GM06990 (cell line): ENCODE results near the gene RASL12.

Experiments
- DNase-seq: peaks from one replicate; pipeline ENCODE4 v3.0.0-alpha.2; 2011; ENCODE audit not compliant: insufficient read length; ENCODE audit errors: extremely low read depth
- H3K27me3 ChIP-seq: replicated peaks from 2 replicates; pipeline ENCODE4 v1.6.0; 2011; ENCODE audit warnings: low read length; ENCODE audit not compliant: control insufficient read depth, insufficient read depth
- H3K36me3 ChIP-seq: 2 replicates; pipeline ENCODE4 v1.5.1; 2011; ENCODE audit warnings: low read length; ENCODE audit not compliant: control insufficient read depth, insufficient read depth
- H3K4me3 ChIP-seq: replicated peaks from 2 replicates; pipeline ENCODE4 v1.5.1; 2011; ENCODE audit warnings: low read depth, mild to moderate bottlenecking, control low read depth, low read length
- TF ChIP-seq, protein P1 (sequence below): IDR thresholded peaks from 2 replicates; pipeline ENCODE4 v1.5.1; 2011; ENCODE audit warnings: low read length, control low read depth, mild to moderate bottlenecking, inconsistent platforms; ENCODE audit not compliant: insufficient read depth, poor library complexity, severe bottlenecking

RASL12 gene

DNA sequence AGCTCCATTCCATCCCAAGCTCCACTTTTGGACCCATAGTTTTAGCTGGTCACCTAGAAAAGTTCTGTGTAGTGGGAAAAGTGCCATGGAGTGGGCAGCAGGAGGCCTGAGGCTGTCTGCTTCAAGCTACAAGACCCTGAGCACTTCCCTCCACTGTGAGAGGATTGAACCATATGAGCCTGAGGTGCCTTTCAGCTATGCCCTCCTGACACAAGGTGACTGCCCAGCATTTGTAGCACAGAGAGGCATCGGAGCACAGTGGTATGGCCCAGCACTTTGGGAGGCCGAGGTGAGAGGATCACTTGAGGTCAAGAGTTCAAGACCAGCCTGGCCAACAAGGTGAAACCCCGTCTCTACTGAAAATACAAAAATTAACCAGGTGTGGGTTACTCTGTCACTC lies 4.8 kb upstream of the RASL12 start:
- TF ChIP-seq, protein P1, sequence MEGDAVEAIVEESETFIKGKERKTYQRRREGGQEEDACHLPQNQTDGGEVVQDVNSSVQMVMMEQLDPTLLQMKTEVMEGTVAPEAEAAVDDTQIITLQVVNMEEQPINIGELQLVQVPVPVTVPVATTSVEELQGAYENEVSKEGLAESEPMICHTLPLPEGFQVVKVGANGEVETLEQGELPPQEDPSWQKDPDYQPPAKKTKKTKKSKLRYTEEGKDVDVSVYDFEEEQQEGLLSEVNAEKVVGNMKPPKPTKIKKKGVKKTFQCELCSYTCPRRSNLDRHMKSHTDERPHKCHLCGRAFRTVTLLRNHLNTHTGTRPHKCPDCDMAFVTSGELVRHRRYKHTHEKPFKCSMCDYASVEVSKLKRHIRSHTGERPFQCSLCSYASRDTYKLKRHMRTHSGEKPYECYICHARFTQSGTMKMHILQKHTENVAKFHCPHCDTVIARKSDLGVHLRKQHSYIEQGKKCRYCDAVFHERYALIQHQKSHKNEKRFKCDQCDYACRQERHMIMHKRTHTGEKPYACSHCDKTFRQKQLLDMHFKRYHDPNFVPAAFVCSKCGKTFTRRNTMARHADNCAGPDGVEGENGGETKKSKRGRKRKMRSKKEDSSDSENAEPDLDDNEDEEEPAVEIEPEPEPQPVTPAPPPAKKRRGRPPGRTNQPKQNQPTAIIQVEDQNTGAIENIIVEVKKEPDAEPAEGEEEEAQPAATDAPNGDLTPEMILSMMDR: no peak

DNA sequence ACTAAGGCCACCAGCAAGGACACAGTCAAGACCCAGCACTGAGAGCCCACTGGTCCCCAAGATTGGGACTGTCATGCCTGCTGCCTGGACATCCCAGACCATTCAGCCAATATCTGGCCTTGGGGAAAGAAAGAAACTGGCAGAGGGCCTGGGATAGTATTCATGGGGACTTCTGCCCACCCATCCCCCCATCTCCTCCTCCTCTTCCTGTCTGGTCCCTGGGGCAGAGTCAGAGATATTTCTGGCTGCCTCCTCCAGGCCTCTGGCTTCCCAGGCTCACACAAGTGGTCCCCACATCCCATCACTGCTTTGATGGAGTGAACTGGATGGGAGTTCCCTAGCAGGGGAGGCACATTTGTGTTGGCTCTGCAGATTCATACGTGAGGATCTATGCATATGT lies 4.2 kb upstream of the RASL12 start:
- Histone ChIP-seq H3K27me3 (peaks cover 1% of the 10 kb centered on the region; the same call in 1 of the 2 replicates), H3K36me3 (no peaks in the 10 kb centered on the region), H3K4me3 (no peak overlapping the region)
- TF ChIP-seq, protein P1: no peak
- no peak for DNase-seq

More for the DNA sequence above, 4.8 kb upstream of the RASL12 start:
- no peak overlapping the region for H3K4me3 ChIP-seq
- no peaks in the 10 kb centered on the region for H3K27me3 ChIP-seq
- no peak for DNase-seq
- H3K36me3 ChIP-seq: no peaks in the 10 kb centered on the region

DNA sequence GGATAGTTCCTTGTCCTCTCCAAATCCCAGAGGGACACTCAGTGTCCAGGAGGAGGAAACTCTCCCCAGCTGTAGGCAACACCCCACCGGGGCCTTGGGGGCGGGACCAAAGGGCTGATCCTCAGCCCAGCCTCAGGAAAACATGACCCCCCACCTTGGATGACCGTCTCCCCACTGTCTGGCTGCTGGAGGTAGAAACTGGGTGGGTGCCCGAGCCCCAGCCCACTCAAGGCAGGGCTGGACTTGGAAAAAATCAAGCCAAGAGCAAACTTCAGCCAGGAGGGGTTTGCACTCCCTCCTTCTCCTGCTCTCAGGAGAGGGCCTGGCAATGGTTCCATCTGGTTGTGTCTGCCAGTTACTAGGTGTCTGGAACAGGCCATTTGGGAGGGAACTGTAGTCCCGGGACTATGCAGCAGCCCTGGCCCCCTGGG lies 3.6 kb upstream of the RASL12 start:
- no peaks in the 10 kb centered on the region for H3K36me3 ChIP-seq
- H3K4me3 ChIP-seq: no peak overlapping the region
- peaks cover 1% of the 10 kb centered on the region; the same call in 1 of the 2 replicates for H3K27me3 ChIP-seq
- TF ChIP-seq, protein P1: no peak
- no peak for DNase-seq

DNA sequence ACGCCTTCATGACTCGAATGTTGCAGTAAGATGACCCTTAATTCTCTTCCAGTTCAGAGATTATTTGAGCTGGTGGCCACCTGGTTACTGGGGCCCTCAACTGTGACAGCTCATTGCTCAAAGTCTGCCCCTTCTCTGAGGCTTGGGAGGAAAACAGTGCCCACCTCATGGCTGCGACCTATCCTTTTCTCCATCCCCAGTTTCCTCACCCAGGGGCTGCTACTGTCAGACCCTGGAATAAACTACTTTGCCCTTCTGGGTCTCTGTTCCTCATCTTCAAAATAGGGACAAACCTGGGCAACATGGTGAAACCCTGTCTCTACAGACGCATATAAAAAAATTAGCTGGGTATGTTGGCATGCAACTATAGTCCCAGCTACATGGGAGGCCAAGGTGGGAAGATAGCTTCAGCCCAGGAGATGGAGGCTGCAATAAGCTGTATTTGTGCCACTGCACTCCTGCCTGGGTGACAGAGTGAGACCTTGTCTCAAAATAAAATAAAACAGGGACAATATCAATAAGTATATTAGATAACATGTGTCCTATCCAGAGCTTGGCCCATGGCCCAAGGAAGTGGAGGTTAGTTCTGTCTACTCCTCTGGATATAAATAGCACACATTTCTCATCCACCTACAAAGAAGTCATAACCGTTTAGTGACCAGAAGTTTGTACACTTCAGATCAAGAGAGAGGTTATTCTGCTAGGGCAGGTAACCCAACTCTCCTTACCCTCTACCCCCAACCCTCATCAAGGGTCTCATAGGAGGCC lies 2.2 kb upstream of the RASL12 start:
- no peaks in the 10 kb centered on the region for H3K36me3 ChIP-seq
- DNase-seq: no peak
- TF ChIP-seq, protein P1: no peak
- no peak overlapping the region for H3K4me3 ChIP-seq
- peaks cover 1% of the 10 kb centered on the region; the same call in 1 of the 2 replicates for H3K27me3 ChIP-seq

DNA sequence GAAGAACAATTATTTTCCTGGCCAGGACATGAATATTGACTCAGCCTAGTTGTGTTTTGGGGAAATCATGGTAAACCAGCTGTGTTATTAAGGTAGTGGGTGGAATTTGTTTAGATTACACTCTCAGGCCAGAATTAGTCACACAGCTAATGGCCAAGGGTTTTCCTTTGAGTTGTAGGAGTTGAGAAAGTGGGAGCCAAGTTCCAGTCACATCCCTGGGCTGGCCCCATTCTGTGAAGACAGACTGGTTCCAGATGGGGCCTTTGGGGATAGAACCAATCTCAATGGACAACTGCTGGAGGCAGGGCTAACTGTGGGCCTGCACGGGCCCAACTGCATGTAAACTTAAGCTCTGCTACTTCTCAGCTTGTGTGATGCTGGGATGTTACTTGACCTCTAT lies 1.4 kb upstream of the RASL12 start:
- Histone ChIP-seq H3K4me3 (no peak overlapping the region), H3K27me3 (peaks cover 1% of the 10 kb centered on the region; the same call in 1 of the 2 replicates), H3K36me3 (no peaks in the 10 kb centered on the region)
- no peak for DNase-seq
- TF ChIP-seq, protein P1: no peak
